Fibroblast of the conjunctiva (primary cell): ENCODE results near the gene GDF11.
A peak's percentile ranks its signal among the peaks of the same experiment; 100 is the strongest.

ENCODE experiments used
- DNase-seq: peaks from one replicate; pipeline ENCODE4 v3.0.0-alpha.2; 2010; ENCODE audit warnings: low read depth

The GDF11 gene

DNA sequence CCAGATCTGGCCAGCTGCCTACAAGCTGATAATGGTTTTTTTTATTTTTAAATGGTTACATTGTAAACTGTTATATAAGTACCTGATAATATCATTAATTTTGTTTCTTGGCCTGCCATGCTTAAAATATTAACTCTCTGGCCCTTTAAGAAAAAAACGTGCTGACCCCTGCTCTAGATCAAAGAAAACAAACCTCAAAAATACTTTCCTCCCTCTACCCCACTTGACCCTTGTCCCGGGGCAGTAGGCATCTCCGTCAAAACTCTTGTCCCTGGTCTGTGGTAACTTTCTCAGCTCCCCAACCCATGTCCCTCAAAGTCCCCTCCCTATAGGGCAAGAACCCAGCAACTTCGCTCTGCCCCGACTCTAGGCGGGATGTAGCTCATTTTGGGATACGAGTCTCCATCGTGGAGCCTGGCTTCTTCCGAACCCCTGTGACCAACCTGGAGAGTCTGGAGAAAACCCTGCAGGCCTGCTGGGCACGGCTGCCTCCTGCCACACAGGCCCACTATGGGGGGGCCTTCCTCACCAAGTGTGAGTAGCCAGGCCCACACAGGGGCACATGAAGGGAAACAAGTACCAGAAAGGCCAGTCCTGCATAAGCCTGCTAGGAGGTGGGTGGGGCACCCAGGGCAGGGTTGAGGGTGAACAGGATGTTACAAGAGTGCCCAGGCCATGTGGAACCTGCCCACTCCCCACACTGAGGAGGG lies 19.3 kb upstream of the GDF11 start:
- DNase-seq = no peak

DNA sequence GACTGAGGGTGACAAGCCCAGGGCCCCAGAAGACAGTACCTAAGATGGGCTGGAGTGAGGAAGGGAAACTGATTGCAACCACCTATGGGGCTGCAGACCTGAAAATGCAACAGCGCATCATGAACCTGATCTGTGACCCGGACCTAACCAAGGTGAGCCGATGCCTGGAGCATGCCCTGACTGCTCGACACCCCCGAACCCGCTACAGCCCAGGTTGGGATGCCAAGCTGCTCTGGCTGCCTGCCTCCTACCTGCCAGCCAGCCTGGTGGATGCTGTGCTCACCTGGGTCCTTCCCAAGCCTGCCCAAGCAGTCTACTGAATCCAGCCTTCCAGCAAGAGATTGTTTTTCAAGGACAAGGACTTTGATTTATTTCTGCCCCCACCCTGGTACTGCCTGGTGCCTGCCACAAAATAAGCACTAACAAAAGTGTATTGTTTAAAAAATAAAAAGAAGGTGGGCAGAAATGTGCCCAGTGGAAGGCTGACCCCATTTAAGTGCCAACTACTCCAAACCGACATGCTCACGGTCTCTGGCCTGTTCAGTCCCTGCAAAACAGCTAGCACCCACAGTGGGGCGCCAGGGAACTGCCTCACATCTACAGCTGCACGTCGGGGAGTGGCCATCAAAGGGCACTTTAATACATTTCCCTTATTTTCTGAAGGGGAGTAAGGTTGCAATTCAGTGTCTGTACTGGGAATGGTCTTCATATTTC lies 18.5 kb upstream of the GDF11 start:
- DNase-seq = peak; percentile 74

DNA sequence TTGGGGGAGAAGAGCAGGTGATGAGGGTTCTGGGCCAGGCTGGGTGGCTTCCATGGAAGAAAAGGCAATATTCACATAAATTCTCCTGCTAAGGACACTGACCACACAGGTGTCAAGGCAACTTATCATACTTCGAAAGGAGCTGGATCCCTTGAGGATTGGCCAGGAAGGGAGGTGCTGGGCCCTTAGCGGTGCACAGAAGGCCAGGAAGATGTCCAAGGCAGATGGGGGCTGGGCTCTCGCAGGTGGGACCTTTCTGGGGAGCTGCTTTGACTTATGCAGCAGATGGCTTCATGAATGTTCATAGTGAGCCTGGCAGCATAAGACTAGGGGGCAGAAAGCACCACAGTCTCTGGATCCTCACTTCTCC lies 18.0 kb upstream of the GDF11 start:
- no peak for DNase-seq

DNA sequence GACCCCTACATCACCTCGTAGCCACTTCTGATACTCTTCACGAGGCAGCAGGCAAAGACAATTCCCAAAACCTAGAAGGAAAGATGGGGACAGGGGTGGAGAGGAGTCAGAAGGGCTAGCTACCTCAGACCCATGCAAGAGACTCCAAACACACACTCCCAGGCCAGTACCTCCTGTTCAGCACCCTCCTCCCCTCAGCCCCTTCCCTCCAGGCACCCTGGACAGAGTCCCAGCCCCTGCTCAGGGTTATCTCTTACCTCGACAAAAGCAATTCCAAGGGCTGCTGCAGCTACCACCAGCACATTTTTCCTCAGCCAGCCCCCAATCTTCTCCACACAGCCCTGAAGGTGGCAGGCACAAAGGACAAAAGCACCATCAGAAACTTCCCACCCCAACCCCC lies 17.4 kb upstream of the GDF11 start:
- no peak for DNase-seq

DNA sequence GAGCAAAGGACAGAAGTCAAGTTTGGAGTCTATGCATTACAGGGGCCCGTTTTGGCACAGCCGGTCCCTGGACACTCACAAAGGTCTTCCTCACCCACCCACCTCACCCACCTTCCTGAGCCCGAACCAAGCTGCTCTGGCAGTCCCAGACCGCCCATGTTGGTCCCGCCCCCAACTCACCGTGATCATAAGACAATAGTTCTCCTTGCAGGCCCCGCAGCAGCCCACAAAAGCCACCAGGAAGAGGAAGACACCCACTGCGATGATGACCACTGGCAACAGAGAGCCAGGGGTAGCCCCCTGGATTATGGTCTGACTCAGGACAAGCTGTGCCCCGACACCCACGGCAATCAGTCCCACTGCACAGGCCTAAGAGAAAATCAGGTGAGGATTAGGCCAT lies 16.0 kb upstream of the GDF11 start:
- DNase-seq = no peak

DNA sequence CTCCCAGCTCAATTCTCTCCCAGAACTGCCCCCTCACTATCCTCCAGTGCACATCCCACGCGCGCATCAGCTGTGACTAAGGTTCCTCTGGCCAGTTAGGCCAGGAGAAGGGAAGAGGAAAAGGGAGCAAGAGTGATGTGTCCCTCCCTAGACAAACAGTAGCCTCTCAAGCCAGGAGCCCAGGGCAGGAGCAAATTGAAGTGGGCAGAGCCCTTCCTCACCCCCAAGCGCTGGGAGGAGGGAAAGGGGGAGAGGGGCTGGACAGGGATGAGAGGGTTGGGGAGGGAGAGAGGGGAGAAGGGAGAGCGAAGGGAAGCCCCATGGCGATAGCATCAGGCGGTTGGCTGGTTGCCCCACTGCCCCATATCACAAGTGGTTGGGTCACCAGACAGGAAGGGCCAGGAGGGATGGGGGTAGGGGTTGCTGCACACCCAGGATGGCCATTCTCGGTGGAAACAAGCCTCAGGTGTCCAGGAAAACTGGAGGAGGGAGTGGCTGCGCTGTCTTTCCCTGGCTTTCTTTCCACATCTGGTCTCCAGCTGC lies 15.2 kb upstream of the GDF11 start:
- no peak for DNase-seq

DNA sequence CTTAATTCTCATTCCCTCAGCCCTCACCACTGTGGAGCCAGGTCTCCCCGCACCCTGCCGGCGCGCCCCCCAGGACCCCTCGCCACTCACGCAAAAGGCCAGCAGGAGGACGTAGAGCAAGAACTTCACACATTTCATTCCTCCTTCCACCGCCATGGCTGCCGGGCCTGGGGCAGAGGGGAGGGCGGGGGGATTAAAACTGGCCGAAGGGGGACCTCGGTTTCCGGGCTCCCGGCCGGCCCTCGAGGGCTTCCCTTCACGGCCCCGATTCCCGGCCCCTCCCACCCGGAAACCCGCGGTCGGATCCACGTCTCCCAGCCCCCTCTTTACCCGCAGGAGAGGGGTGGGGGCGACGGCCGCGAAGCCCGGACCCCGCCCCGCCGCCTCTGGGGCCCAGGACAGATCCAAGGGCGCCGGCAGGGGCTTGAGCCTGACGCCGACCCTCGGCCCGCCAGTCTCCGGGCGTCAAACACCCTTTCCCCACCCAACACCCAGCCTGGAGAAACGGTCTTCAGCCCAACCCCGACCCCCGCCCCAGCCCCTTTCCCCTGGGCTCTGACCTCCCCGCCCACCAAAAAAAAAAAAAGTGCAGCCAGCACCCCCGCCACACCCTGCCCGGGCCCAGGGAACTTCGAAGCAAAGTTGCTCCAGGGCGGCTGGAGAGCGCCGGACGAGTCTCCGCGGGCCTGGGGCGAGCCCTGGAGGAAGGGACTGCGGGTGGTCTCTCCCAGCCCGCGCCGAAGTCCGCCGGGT lies 14.6 kb upstream of the GDF11 start:
- DNase-seq = no peak

DNA sequence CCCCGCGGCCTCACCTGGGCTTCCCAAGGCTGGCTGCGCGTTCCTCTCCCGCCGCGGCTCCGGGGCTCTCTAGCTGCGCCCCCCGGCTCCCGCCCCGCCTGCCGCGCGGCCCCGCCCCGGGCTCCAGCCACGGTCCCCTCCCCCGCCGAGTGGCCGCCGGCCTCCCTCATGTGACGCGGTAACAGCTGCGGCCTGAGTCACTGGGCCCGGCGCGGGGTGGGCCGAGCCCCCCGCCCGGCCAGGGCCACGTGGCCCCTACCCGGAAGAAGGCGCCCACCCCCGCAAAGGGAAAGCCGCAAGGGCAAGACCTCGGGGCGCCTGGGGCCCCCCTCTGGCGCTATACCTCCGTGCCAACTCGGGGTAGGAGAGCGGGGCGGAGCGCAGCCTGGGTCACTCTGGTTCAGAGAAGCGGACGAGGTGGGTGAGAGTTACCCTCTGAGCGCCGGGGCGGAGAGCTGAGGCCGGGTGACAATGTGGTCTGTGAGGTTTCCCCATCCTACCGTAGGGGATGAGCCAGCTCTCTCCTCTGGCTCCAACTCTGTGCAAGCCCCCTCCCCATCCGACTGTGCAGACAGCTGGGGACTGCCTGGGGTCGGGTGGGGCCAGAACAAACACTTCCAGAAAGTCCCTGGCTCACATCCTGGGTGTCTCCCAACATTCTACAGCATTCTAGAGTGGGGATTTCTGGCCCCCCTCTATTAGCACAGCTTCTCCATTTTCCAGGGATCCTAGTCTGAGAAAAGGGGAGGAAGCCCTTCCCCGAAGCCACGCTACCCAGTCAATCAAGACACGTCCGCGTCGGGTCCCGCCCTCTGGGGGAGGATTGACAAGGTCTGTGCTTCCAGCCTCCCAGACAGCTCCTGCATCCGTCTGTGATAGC lies 13.7 kb upstream of the GDF11 start, which contains the start of gene CD63:
Gene CD63 (minus strand): TSS at position 71 of the 880 bp plus-strand sequence. CDS start 668 bp downstream, outside the sequence.
- DNase-seq = peak; percentile 90

DNA sequence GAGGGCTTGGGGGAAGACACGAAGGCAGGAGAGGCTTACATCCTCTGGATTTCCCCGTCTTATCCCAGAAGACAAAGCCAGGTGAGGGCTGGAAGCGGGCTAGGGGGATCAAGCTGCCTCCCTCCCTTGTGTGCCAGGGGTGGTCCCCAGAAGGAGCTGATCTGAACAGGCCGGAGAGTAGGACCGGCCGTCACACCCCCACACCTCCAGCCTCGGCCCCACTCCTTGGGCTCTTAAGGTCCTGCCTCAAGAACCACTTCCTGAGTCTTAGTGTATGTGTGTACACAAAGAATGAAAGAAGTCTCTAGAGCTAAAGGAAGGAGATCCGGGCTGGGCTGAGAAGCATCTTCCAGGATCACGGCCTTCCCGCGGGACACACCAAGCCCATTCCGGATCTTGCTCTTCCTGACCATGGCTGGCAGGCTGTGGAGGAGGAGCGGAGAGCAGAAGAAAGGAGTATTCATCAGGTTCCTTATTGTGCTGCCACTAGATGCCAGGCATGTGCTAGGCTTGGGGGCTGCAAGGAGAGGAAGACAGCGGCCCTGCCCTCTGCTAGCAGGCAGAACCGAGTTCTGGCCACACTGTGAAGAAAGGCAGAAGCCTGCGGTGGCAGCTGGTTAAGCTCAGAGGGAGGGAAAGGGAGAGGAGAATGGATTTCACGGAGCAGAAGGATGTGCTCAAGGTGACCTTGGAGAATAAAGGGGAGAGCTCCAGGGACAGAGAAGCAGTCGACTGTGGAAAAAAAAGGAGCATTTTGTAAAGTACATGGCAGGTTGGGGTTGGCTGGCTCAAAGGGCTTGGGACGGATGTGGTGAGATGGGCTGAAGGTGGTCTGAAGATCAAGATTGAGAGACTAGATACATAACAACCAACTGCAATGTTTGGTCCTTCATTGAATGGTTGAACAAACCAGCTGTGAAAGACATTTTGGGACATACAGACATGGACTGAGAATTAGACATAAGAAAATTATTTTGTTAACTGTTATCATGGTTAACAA lies 12.8 kb upstream of the GDF11 start:
- no peak for DNase-seq

DNA sequence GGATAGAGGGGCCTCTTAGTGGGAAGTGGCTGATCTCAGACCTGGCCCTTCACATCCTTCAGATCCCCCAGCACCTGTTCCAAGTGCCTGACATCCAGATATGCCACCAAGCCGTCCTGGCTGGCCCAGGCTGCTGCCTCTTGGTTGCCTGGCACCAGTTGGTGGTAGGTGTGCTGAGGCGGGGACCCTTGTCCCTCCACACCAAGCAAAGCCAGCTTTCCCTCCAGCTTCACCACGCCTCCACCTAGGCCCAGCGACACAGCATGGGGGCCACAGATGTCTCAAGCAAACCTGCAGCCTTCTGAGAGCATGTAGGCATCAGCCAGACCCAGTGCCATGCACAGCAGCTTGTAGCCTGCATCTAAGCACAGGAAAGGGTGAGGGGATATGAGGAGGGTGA lies 10.6 kb upstream of the GDF11 start:
- DNase-seq = no peak

DNA sequence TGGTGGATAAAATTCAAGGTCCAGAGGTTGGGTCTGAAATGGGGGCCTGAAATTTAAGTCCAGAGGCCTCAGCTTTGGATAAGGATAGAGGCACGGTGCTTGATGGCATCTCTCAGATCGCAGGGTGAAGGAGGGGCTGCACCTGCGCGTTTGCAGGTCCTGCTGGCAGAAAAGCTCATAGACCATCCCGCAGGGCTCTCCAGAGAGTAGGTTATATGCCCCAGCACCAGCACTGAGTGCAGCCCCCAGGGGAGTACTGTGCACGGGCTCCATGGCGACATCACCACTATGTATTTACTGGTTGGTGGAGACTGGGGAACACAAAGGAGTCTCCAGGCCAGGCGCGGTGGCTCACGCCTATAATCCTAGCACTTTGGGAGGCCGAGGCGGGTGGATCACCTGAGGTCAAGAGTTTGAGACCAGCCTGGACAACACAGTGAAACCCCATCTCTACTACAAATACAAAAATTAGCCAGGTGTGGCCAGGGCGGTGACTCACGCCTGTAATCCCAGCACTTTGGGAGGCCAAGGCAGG lies 9.8 kb upstream of the GDF11 start:
- DNase-seq = no peak

DNA sequence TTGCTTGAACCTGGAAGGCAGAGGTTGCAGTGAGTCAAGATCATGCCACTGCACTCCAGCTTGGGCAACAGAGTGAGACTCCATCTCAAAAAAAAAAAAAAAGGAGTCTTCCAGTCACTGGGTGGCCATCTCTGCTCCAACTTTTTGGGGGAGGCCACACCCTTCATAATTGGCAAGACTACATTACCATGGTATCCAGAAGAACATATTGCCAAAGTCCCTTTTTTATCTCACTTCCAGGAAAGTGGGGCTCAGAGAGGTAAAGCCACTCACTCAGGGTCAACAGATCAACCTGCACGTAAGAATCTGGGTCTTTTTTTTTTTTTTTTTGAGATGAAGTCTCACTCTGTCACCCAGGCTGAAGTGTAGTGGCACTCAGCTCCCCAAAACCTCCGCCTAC lies 9.1 kb upstream of the GDF11 start:
- DNase-seq = no peak

DNA sequence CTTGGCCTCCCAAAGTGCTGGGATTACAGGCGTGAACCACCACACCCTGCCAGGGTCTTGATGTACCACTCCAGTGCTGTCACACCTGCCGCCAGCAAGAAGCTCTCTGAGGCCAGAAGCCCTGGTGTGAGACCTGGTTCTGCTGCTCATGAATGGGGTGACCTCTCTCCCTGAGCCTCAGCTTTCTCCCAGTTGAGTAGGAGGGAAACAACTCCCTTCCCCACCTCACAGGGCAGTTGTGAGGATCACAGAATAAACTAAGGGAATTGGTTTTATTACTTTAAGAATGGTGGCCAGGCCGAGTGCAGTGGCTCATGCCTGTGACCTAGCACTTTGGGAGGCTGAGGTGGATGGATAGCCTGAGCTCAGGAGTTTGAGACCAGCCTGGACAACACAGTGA lies 8.3 kb upstream of the GDF11 start:
- no peak for DNase-seq

DNA sequence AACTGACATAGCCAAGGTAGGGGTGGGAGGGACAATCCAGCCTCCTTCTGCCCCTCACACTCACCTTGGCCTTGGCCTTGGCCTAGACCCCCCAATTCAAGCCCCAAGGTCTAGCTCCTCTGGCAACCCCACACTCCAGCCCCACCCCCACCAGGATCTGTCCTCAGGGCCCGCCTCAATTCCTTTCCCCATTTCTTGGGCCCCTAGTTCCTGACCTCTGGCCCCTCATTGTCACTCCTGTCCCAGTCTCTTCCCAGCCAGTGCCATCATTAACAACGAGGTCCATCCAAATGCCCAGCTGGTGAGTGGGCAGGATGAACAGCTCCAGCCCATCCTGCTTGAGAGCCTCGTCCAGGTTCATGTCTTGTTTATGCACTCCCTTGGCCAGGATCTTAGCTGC lies 6.8 kb upstream of the GDF11 start:
- DNase-seq = no peak

DNA sequence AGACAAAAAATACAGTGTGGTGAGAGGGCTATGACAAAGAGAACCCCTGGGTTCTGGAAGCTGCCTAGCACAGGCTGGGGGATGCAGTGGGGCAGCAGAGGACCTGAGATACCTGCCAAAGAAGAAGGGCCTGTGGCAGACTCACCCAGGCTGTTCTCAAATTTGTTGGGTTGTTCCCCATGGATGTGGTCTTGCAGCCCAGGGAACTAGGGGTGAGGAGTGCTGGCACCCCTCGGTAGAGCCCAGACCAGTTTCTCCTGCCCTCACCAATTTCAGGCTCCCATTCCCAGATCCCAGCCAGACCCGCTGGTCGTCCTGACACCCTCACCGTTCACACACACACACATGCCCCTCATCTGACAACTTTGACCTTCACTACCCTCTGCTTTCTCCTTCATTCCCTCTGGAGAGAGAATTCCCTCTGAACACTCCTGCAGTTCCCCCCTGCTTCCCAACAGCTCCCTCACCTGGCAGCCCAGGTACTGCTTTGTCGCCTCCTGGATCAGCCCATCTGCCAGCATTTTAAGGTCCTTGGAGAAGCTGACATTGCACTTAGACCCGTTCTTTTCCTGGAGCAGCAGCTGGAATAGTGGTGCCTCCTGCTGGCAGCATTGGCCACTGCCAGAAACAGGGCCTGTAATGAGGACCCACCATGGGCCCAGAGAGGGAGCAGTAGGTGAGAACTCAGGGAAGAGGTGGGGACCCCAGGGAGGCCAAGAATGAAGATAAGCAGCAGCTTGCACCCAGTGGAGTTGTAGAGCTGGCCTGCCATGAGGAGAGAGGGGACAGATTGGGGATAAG lies 5.9 kb upstream of the GDF11 start:
- DNase-seq = no peak

DNA sequence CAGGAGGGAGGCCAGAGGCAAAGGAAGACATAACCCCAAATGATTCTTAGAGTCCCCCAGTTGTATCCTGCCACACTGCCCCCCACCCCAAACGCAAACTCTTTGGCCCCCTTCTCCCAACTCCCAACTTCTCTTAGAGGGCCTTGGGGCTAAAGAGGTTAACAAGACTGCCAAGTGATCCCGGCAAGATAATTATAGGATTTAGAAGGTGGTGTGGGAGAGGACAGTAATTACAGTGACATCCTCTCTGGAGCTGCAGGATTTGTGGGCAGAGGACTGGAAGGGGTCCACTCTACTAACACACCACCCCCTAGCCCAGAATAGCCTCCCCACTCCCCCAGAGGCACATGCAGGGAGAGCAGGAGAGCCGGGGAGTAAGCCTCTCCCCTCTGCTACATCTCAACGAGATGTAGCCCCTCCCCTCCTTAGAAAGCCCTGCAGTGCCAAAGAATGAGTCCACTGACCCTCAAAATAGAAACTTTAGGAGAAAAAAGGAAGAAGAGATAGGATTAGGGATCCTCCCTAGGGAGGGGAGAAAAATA lies 5.3 kb upstream of the GDF11 start:
- DNase-seq = no peak

DNA sequence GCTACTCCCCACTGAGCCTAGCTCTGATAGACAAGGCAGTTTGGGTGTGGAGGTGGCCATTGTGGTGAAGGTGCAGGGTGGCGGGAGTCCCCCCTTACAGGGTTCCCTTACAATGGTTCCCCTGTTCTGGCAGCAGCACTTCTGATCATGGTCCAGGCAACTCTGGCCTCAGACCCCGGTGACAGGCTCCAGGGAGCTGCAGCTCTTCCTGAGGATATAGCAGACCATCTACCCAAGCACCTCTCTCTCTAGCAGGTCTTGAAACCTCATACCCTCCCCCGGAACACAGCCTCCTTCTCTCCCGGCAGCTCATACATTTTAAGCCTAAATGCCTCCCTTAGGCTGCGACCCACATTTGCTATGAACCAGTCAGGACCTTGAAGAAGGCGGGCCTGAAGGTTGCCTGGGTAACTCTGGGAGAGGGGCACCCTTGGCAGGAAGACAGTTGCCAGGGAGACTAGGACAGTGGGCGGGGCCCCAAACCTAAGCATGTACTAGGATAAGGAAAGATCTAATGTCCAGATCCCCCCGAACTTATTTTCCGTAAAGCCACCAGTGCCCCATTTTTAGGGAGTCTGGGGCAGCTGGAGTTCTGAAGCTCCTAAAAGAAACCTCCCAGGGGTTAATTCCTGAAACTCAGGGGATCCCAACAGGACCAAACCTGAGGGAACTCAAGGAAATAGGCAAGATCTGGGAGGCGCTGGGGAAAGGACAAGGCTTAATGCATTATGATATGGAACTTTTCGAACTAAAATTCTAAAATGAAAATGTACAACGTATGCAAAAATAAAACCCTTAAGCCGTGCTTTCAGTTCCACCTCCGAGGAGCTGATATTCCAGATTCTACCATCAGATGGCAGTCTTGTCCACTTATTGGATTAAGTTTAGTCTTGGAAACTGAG lies 4.5 kb upstream of the GDF11 start:
- peak; percentile 87 for DNase-seq

DNA sequence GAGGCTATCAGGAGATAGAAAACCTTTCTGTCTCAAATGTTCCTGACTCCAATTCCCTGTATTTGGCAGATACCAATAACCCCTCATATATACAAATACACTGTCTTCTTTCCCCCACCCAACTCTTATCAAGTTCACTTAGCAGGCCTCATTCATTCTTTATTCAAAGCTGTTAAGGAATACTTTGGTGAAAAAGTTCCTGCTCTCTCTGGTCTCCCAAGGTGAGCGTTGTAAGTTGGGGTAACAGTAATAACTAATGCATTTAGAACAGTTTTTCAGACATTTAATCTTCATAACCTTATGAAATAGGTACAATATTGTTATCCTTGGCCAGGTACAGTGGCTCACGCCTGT lies 3.9 kb upstream of the GDF11 start:
- DNase-seq = no peak
